Activated CD4-positive, alpha-beta T cell treated with anti-CD3 and anti-CD28 coated beads, Interleukin-2, amount 10 ng/mL, durations not matched to agents 7 days and 5 days (primary cell): ENCODE data around the gene MEIKIN. TPM values are rescaled to one million over a fixed set of nuclear protein-coding genes. Genes with fewer than 3 reads are reported as not detected.
"Not testable (repeated sequence)": the region's sequence is repeated elsewhere in the genome, so short reads cannot be mapped to it uniquely, and the experiment has no call there.

Experiments used
- CTCF ChIA-PET: fragments of 350-600 bp; sonication (Branson Sonifier 250); formaldehyde crosslinking; loops from one replicate; lab custom pipeline; 2021; ENCODE audit warnings: antibody characterized with exemption; lab: Charles Lee
- POLR2A ChIA-PET: fragments of 350-600 bp; sonication (Branson Sonifier 250); formaldehyde crosslinking; loops from one replicate; lab custom pipeline; 2021; ENCODE audit warnings: antibody characterized with exemption; lab: Charles Lee
- DNase-seq: peaks from one replicate; pipeline ENCODE4 v3.0.0-alpha.2; 2020
- H3K27ac Mint-ChIP-seq: one replicate; pipeline ENCODE4 v1.8.0; 2021; ENCODE audit warnings: mild to moderate bottlenecking, moderate library complexity, mixed read lengths
- H3K27me3 Mint-ChIP-seq: one replicate; pipeline ENCODE4 v1.8.0; 2021; ENCODE audit warnings: mixed read lengths
- H3K36me3 Mint-ChIP-seq: one replicate; pipeline ENCODE4 v1.8.0; 2021; ENCODE audit warnings: low read depth, mixed read lengths
- H3K4me1 Mint-ChIP-seq: one replicate; pipeline ENCODE4 v1.8.0; 2021; ENCODE audit warnings: mixed read lengths
- H3K4me3 Mint-ChIP-seq: one replicate; pipeline ENCODE4 v1.8.0; 2021; ENCODE audit warnings: mild to moderate bottlenecking, moderate library complexity, mixed read lengths
- H3K9me3 Mint-ChIP-seq: one replicate; pipeline ENCODE4 v1.8.0; 2021; ENCODE audit warnings: mixed read lengths
- total RNA-seq, 2 experiments: library from RNA; stranded (reverse); gene quantifications; one replicate each; pipeline ENCODE4 v1.2.3, GENCODE V29; 2021

MEIKIN gene
- total RNA-seq, 2 experiments from 2014 or later, result not detected

DNA sequence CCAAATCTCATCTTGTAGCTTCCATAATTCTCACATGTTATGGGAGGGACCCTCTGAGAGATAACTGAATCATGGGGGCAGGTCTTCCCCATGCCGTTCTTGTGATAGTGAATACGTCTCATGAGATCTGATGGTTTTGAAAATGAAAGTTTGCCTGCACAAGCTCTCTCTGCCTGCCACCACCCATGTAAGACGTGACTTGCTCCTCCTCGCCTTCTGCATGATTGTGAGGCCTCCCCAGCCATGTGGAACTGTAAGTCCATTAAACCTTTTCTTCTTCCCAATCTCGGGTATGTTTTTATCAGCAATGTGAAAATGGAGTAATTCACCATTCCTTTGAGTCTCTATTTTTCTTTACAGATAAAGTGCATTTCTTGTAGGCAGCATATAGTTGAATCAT, 81.8 kb downstream of the MEIKIN start:
- no peaks in the 10 kb centered on the region for H3K4me1 Mint-ChIP-seq
- no peak overlapping the region for H3K4me3 Mint-ChIP-seq
- H3K36me3 Mint-ChIP-seq, result peaks cover 13% of the 10 kb centered on the region
- no peak for DNase-seq
- H3K27me3 Mint-ChIP-seq, result peaks cover 15% of the 10 kb centered on the region
- ChIA-PET CTCF (no interaction called here), POLR2A (no interaction called here)
- peaks cover 43% of the 10 kb centered on the region for H3K9me3 Mint-ChIP-seq
- no peak overlapping the region for H3K27ac Mint-ChIP-seq

DNA sequence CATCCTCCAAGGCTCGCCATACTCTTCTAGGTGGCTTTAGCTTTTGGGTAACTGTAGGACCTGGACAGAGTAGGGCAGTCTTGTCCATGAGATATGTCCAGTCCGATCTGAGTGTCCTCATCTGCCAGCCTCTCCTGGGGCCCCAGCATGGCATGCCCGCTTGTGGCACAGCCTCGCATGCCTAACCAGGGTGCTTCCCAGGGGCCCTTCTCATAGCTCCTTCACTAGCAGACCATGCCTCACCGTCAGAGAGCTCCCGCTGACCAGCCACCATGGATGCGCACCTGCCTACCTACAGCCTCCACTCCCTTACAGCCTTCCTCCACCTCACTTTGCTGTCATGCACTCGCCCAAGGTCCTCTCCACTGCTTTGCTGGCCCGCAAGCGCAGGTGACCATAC, 88.1 kb downstream of the MEIKIN start:
- no peak overlapping the region for H3K27ac Mint-ChIP-seq
- peaks cover 26% of the 10 kb centered on the region for H3K4me1 Mint-ChIP-seq
- ChIA-PET POLR2A (no interaction called here), CTCF (no interaction called here)
- H3K9me3 Mint-ChIP-seq, result peaks cover 38% of the 10 kb centered on the region
- peaks cover 27% of the 10 kb centered on the region for H3K36me3 Mint-ChIP-seq
- no peak overlapping the region for H3K4me3 Mint-ChIP-seq
- no peak for DNase-seq
- peaks cover 11% of the 10 kb centered on the region for H3K27me3 Mint-ChIP-seq

DNA sequence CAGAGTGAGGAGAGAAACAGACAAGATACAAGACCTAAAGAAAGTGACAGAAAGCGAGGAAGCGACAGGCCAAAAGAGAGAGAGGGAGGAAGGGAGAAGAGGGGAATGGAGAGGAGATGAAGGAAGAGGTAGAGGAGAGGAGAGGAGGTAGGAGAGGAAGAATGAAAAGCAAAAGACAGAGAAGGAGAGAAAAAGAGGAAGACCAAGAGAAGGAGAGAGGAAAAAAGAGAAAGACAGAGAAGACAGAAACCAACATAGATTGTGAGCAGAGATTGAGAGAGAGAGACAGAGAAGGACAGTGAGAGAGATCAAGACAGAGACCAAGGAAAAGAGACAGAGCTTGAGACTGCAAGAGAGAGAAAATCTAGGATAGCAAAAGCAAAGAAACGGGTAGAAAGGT, 90.0 kb downstream of the MEIKIN start:
- peaks cover 30% of the 10 kb centered on the region for H3K36me3 Mint-ChIP-seq
- no peak overlapping the region for H3K4me3 Mint-ChIP-seq
- no peak for DNase-seq
- CTCF ChIA-PET, result interaction anchor here (1.3 kb wide), 1 partner anchor 15 kb away, joined by 3 read pairs; no protein-coding TSS in a partner anchor
- peaks cover 11% of the 10 kb centered on the region for H3K27me3 Mint-ChIP-seq
- H3K4me1 Mint-ChIP-seq, result peaks cover 26% of the 10 kb centered on the region
- POLR2A ChIA-PET, result no interaction called here
- H3K27ac Mint-ChIP-seq, result peak overlapping the region; percentile 1
- H3K9me3 Mint-ChIP-seq, result peaks cover 38% of the 10 kb centered on the region

DNA sequence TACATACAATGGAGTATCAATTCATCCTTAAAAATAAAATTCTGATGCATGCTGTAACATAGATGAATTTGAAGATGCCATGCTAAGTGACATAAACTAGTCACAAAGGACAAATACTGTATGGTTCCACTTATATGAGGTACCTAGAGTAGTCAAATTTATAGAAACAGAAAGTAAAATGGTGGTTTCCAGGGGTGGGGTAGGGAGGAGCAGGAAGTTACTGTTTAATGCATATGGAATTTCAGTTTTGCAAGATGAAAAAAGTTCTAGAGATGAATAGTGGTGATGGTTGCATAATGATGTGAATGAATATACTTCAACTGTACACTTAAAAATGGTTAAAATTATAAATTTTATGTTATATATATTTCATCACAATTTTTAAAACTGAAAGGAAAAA, 91.3 kb downstream of the MEIKIN start:
- Mint-ChIP-seq H3K4me3 (no peak overlapping the region), H3K27me3 (peaks cover 7% of the 10 kb centered on the region), H3K36me3 (peaks cover 28% of the 10 kb centered on the region), H3K9me3 (peaks cover 39% of the 10 kb centered on the region), H3K4me1 (peaks cover 26% of the 10 kb centered on the region), H3K27ac (peak overlapping the region; percentile 71)
- peak; percentile 27 for DNase-seq
- ChIA-PET POLR2A (no interaction called here), CTCF (no interaction called here)

DNA sequence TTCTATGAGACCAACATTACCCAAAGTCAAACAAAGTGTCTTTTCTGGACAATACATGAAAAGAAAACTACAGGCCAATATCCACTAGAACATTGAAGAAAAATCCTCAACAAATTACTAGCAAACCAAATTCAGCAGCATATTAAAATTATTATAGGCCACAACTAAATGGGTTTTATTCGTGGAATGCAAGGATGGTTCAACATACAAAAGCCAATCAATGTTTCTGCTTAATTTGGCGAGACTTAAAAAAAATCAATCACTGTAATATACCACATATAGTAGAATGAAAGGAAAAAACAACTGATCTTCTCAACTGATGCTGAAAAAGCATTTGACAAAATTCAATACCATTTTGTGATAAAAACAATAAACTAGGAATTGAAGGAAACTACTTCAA, 96.8 kb downstream of the MEIKIN start:
- H3K4me3 Mint-ChIP-seq, result no peak overlapping the region
- peaks cover 20% of the 10 kb centered on the region for H3K27me3 Mint-ChIP-seq
- no peak for DNase-seq
- H3K36me3 Mint-ChIP-seq, result peaks cover 39% of the 10 kb centered on the region
- ChIA-PET POLR2A (no interaction called here), CTCF (no interaction called here)
- H3K4me1 Mint-ChIP-seq, result peaks cover 7% of the 10 kb centered on the region
- H3K27ac Mint-ChIP-seq, result no peak overlapping the region
- H3K9me3 Mint-ChIP-seq, result peaks cover 59% of the 10 kb centered on the region

DNA sequence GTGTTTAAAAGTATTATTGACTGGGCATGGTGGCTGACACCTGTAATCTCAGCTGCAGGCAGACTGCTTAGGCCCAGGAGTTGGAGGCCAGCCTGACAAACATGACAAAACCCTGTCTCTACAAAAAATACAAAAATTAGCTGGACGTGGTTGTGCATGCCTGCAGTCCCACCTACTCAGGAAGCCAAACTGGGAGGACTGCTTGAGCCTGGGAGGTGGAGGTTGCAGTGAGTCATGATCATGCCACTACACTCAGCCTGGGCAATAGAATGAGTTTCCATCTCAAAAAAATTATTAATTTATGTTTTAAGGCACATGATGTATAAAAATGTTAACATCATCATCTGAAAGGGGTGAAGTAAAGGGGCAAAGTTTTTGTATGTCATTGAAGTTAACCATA, 98.9 kb downstream of the MEIKIN start:
- peaks cover 36% of the 10 kb centered on the region for H3K36me3 Mint-ChIP-seq
- ChIA-PET CTCF (no interaction called here), POLR2A (no interaction called here)
- DNase-seq, result no peak
- H3K9me3 Mint-ChIP-seq, result peaks cover 58% of the 10 kb centered on the region
- no peak overlapping the region for H3K27ac Mint-ChIP-seq
- no peaks in the 10 kb centered on the region for H3K4me1 Mint-ChIP-seq
- no peak overlapping the region for H3K4me3 Mint-ChIP-seq
- H3K27me3 Mint-ChIP-seq, result peaks cover 20% of the 10 kb centered on the region

DNA sequence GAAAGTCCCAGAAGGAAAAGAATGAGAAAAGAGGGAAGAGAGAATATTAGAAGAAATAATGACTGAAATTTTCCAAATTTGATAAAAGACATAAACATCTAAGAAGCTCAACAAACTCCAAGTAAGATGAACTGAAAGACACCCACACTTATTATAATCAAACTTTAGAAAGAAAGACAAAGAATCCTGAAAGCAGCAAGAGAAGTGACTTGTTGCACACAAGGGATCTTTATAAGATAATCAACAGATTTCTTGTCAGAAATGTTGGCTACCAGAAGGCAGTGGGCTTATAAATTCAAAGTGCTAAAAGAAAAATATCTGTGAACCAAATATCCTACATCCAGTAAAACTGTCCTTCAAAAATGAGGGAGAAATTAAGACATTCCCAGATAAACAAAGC, 99.6 kb downstream of the MEIKIN start:
- no peaks in the 10 kb centered on the region for H3K4me1 Mint-ChIP-seq
- H3K27ac Mint-ChIP-seq, result no peak overlapping the region
- no peak overlapping the region for H3K4me3 Mint-ChIP-seq
- POLR2A ChIA-PET, result no interaction called here
- peaks cover 19% of the 10 kb centered on the region for H3K27me3 Mint-ChIP-seq
- no peak for DNase-seq
- H3K9me3 Mint-ChIP-seq, result peaks cover 58% of the 10 kb centered on the region
- H3K36me3 Mint-ChIP-seq, result peaks cover 36% of the 10 kb centered on the region
- CTCF ChIA-PET, result interaction anchor here (0.6 to 0.7 kb wide), 2 partner anchors 237 to 688 kb away, joined by 3 to 4 read pairs; no protein-coding TSS in a partner anchor

DNA sequence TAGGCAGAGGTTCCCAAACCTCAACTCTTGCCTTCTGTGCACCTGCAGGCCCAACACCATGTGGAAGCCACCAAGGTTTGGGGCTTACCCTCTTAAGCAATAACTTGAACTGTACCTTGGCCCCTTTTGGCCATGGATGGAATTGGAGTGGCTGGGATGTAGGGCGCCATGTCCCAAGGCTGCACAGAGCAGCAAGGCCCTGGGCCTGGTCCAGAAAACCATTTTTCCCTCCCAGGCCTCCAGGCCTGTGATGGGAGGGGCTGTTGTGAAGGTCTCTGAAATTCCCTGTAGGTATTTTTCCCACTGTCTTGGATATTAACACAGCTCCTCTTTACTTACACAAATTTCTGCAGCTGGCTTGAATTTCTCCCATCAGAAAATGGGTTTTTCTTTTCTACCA, 102.5 kb downstream of the MEIKIN start:
- POLR2A ChIA-PET, CTCF ChIA-PET, H3K4me3 Mint-ChIP-seq, H3K27ac Mint-ChIP-seq, DNase-seq, H3K4me1 Mint-ChIP-seq: not testable (repeated sequence)
- Mint-ChIP-seq H3K9me3 (peaks cover 53% of the 10 kb centered on the region), H3K36me3 (peaks cover 29% of the 10 kb centered on the region), H3K27me3 (peaks cover 29% of the 10 kb centered on the region)

DNA sequence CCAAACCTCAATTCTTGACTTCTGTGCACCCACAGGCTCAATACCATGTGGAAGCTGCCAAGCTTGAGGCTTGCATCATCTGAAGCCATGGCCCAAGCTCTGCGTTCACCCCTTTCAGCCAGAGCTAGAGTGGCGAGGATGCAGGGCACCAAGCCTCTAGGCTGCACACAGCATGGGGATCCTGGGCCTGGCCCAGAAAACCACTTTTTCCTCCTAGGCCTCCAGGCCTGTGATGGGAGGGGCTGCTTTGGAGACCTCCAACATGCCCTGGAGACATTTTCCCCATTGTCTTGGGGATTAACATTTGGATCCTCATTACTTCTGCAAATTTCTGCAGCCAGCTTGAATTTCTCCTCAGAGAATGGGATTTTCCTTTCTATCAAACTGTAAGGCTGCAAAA, 112.8 kb downstream of the MEIKIN start:
- H3K27ac Mint-ChIP-seq, DNase-seq, H3K4me1 Mint-ChIP-seq, CTCF ChIA-PET, H3K36me3 Mint-ChIP-seq, H3K27me3 Mint-ChIP-seq, POLR2A ChIA-PET, H3K4me3 Mint-ChIP-seq: not testable (repeated sequence)
- peaks cover 24% of the 10 kb centered on the region for H3K9me3 Mint-ChIP-seq

DNA sequence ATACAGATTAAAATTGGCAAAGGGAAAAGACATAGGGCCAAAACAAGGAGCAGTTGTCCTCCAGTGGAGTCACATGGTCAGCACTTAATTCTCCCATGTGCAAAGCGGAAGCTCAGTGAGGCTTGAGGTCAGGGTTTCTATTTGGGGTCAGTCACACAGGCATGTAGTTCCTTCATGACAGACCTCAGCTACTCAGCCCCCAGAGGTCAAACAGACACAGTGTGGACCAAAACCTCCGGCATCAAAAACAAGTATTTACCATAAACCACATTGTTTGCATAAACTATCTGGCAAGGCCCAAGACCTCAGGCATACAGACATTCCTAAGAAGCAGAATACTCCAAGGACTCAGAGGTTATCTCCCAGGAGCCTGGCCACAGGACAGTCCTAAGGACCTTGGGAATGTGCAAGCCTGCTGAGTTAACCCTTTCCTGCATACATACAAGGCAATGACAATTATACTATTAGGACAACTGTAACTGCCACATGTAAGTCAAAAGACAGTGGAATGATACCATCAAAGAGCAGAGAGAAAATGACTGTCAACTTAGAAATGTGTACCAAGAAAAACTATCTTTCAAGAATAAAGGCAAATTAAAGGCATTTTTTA, 120.0 kb downstream of the MEIKIN start:
- Mint-ChIP-seq H3K27me3 (peaks cover 19% of the 10 kb centered on the region), H3K4me3 (no peak overlapping the region), H3K9me3 (peaks cover 20% of the 10 kb centered on the region), H3K36me3 (peaks cover 4% of the 10 kb centered on the region), H3K27ac (no peak overlapping the region), H3K4me1 (peaks cover 8% of the 10 kb centered on the region)
- DNase-seq, result no peak
- ChIA-PET CTCF (no interaction called here), POLR2A (no interaction called here)

DNA sequence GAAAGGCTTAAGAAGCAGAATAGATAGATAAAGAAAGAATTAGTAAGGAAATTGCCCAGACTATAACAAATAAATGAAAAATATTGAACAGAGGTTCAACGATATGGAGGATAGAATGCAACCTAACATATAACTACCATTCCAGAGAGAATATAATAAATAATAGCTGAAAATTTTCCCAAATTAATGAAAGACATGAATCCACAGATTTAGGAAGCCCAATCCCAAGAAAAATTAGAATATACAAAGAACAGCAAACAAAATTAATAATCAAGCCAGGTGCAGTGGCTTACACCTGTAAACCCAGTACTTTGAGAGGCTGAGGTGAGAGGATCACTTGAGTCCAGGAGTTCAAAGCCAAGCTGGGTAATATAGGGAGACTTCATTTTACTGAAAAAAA, 120.8 kb downstream of the MEIKIN start:
- H3K27ac Mint-ChIP-seq, result no peak overlapping the region
- peaks cover 4% of the 10 kb centered on the region for H3K36me3 Mint-ChIP-seq
- no peak overlapping the region for H3K4me3 Mint-ChIP-seq
- peaks cover 22% of the 10 kb centered on the region for H3K27me3 Mint-ChIP-seq
- peaks cover 5% of the 10 kb centered on the region for H3K4me1 Mint-ChIP-seq
- peaks cover 19% of the 10 kb centered on the region for H3K9me3 Mint-ChIP-seq
- no peak for DNase-seq
- CTCF ChIA-PET, result interaction anchor here (0.6 kb wide), 1 partner anchor 158 kb away, joined by 3 read pairs; no protein-coding TSS in a partner anchor
- POLR2A ChIA-PET, result no interaction called here

DNA sequence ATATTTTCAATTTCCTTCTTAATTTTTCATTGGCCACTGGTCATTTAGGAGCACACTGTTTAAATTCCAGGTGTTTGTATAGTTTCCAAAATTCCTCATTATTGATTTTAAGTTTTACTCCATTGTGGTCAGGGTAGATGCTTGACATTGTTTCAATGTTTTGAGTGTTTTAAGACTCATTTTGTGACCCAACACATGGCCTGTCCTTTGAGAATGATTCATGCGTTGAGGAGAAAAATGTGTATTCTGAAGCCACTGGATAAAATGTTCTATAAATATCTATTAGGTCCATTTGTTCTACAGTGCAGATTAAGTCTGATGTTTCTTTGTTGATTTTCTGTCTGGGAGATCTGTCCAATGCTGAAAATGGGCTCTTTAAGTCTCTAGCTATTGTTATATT, 124.2 kb downstream of the MEIKIN start:
- DNase-seq, result no peak
- POLR2A ChIA-PET, result interaction anchor here (0.6 kb wide), 1 partner anchor 157 kb away, joined by 3 read pairs; no protein-coding TSS in a partner anchor
- H3K27ac Mint-ChIP-seq, result no peak overlapping the region

DNA sequence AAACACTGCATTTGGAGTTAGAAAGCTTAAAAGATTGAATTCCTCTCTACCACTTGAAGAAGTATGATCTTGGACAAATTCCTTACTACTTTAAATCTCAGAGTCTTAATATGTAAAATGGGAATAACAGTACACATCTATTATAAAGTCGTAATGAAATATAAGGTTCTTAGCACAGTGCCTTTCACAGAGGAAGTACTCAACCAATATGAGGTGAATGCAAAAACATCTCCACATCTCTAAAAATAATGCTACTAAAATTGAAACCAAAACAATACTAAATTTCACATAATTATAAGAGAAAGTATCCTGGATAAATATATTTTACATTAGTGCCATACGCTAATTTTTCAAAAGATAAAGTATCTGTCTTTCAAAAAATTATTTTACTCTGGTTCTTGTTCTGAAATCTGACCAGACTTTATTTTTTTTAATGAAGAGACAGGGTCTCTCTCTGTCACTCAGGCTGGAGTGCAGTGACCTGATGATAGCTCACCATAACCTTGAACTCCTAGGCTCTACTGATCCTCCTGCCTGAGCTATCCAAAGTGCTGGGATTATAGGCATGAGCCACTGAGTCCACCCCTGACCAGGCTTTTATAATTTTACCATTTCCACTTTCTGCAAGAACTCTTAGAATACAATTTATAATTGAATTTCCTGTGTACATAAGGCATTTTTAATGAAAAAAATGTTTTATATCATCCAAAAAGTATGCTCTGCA, 127.3 kb downstream of the MEIKIN start:
- no peak overlapping the region for H3K4me3 Mint-ChIP-seq

More for the DNA sequence above, 124.2 kb downstream of the MEIKIN start:
- no peak overlapping the region for H3K4me3 Mint-ChIP-seq
- H3K9me3 Mint-ChIP-seq, result peaks cover 13% of the 10 kb centered on the region
- peaks cover 19% of the 10 kb centered on the region for H3K27me3 Mint-ChIP-seq
- peaks cover 10% of the 10 kb centered on the region for H3K4me1 Mint-ChIP-seq
- H3K36me3 Mint-ChIP-seq, result no peaks in the 10 kb centered on the region
- CTCF ChIA-PET, result interaction anchor here (0.7 kb wide), 1 partner anchor 162 kb away, joined by 4 read pairs; no protein-coding TSS in a partner anchor

More for the DNA sequence above, 127.3 kb downstream of the MEIKIN start:
- Mint-ChIP-seq H3K36me3 (no peaks in the 10 kb centered on the region), H3K9me3 (peaks cover 7% of the 10 kb centered on the region), H3K27me3 (peaks cover 17% of the 10 kb centered on the region), H3K27ac (peak overlapping the region; percentile 7), H3K4me1 (peaks cover 10% of the 10 kb centered on the region)
- CTCF ChIA-PET, result interaction anchor here (0.7 kb wide), 1 partner anchor 132 kb away, joined by 3 read pairs; no protein-coding TSS in a partner anchor
- POLR2A ChIA-PET, result interaction anchor here (0.7 kb wide), 1 partner anchor 13 kb away, joined by 4 read pairs; no protein-coding TSS in a partner anchor
- no peak for DNase-seq
